GM19452 (cell line): ENCODE data around the gene RIMS4.

Experiments used
- ATAC-seq: cut with Tn5 transposase; IDR thresholded peaks from one replicate; pipeline ENCODE4 v1.9.1; 2021; ENCODE audit not compliant: unreplicated experiment

The RIMS4 gene

GRCh38 chr20:44723391-44723790 is 87.0 kb downstream of the RIMS4 start:
- ATAC-seq = no peak

GRCh38 chr20:44722990-44723389 is 87.4 kb downstream of the RIMS4 start:
- ATAC-seq = no peak

- no peak for ATAC-seq
Measured at GRCh38 chr20:44721785-44722054, 88.6 kb downstream of the RIMS4 start.

GRCh38 chr20:44720997-44721784 is 89.2 kb downstream of the RIMS4 start:
- no peak for ATAC-seq

- no peak for ATAC-seq
Measured at GRCh38 chr20:44720621-44720996, 89.7 kb downstream of the RIMS4 start.

- ATAC-seq = no peak
Measured at GRCh38 chr20:44719841-44720240, 90.5 kb downstream of the RIMS4 start.

GRCh38 chr20:44717986-44718385 is 92.4 kb downstream of the RIMS4 start:
- no peak for ATAC-seq

- ATAC-seq = no peak
Measured at GRCh38 chr20:44716309-44717106, 93.8 kb downstream of the RIMS4 start.

- no peak for ATAC-seq
Measured at GRCh38 chr20:44715499-44716308, 94.6 kb downstream of the RIMS4 start.

- ATAC-seq = no peak
Measured at GRCh38 chr20:44714701-44715498, 95.4 kb downstream of the RIMS4 start, which contains the start of gene CCN5. CCN5 (plus strand) TSS chr20:44715369; CDS start chr20:44715391, 22 bp downstream.

GRCh38 chr20:44714102-44714700 is 96.1 kb downstream of the RIMS4 start:
- no peak for ATAC-seq

- no peak for ATAC-seq
Measured at GRCh38 chr20:44711237-44711636, 99.1 kb downstream of the RIMS4 start.

- no peak for ATAC-seq
Measured at GRCh38 chr20:44709797-44710196, 100.5 kb downstream of the RIMS4 start.

GRCh38 chr20:44709380-44709779 is 101.0 kb downstream of the RIMS4 start:
- ATAC-seq = no peak

GRCh38 chr20:44707018-44707579 is 103.2 kb downstream of the RIMS4 start:
- ATAC-seq = no peak

GRCh38 chr20:44706301-44707017 is 103.9 kb downstream of the RIMS4 start:
- no peak for ATAC-seq

- ATAC-seq = no peak
Measured at GRCh38 chr20:44705364-44706094, 104.8 kb downstream of the RIMS4 start.

GRCh38 chr20:44704551-44704971 is 105.8 kb downstream of the RIMS4 start:
- no peak for ATAC-seq
